ENCODE results near the gene SLC11A2. TPM values are rescaled to one million over a fixed set of nuclear protein-coding genes. Genes with fewer than 3 reads are reported as not detected.

The SLC11A2 gene
- total RNA-seq, 1 donor from 2014 or later, result 42.6 TPM

- DNase-seq (ENCODE audit: extremely low spot score, unreplicated experiment), result no peak
- H3K4me1 Mint-ChIP-seq (ENCODE audit: unreplicated experiment), result peaks cover 36% of the 10 kb centered on the region
- no peaks in the 10 kb centered on the region for H3K9me3 Mint-ChIP-seq (ENCODE audit: unreplicated experiment)
- no peaks in the 10 kb centered on the region for H3K27me3 Mint-ChIP-seq (ENCODE audit: unreplicated experiment)
- TF ChIP-seq CTCF (IDR thresholded peaks at IDR 0.05), result peak; percentile 42
- H3K27ac Mint-ChIP-seq (ENCODE audit: unreplicated experiment), result no peak overlapping the region
- H3K36me3 Mint-ChIP-seq (ENCODE audit: unreplicated experiment), result no peaks in the 10 kb centered on the region
- no peak overlapping the region for H3K4me3 Mint-ChIP-seq (ENCODE audit: unreplicated experiment)
Observed at GRCh38 chr12:51028126-51028812, 2.1 kb upstream of the SLC11A2 start.

GRCh38 chr12:51027342-51027835, 1.2 kb upstream of the SLC11A2 start:
- Mint-ChIP-seq H3K9me3 (ENCODE audit: unreplicated experiment) (no peaks in the 10 kb centered on the region), H3K4me1 (ENCODE audit: unreplicated experiment) (peaks cover 41% of the 10 kb centered on the region), H3K27me3 (ENCODE audit: unreplicated experiment) (no peaks in the 10 kb centered on the region), H3K36me3 (ENCODE audit: unreplicated experiment) (no peaks in the 10 kb centered on the region), H3K4me3 (ENCODE audit: unreplicated experiment) (peak overlapping the region; percentile 26), H3K27ac (ENCODE audit: unreplicated experiment) (no peak overlapping the region)
- TF ChIP-seq CTCF (IDR thresholded peaks at IDR 0.05), result no peak
- DNase-seq (ENCODE audit: extremely low spot score, unreplicated experiment), result no peak

GRCh38 chr12:51025338-51025835, 797 bp downstream of the SLC11A2 start:
- no peak for TF ChIP-seq CTCF (IDR thresholded peaks at IDR 0.05)
- Mint-ChIP-seq H3K27ac (ENCODE audit: unreplicated experiment) (peak overlapping the region; percentile 96), H3K9me3 (ENCODE audit: unreplicated experiment) (no peaks in the 10 kb centered on the region), H3K4me3 (ENCODE audit: unreplicated experiment) (peak overlapping the region; percentile 97), H3K27me3 (ENCODE audit: unreplicated experiment) (no peaks in the 10 kb centered on the region), H3K36me3 (ENCODE audit: unreplicated experiment) (peaks cover 1% of the 10 kb centered on the region), H3K4me1 (ENCODE audit: unreplicated experiment) (peaks cover 47% of the 10 kb centered on the region)
- no peak for DNase-seq (ENCODE audit: extremely low spot score, unreplicated experiment)

GRCh38 chr12:51023625-51024382, 2.4 kb downstream of the SLC11A2 start:
- Mint-ChIP-seq H3K9me3 (ENCODE audit: unreplicated experiment) (no peaks in the 10 kb centered on the region), H3K27me3 (ENCODE audit: unreplicated experiment) (no peaks in the 10 kb centered on the region), H3K4me3 (ENCODE audit: unreplicated experiment) (peak overlapping the region; percentile 97), H3K4me1 (ENCODE audit: unreplicated experiment) (peaks cover 44% of the 10 kb centered on the region), H3K36me3 (ENCODE audit: unreplicated experiment) (peaks cover 1% of the 10 kb centered on the region), H3K27ac (ENCODE audit: unreplicated experiment) (peak overlapping the region; percentile 96)
- no peak for TF ChIP-seq CTCF (IDR thresholded peaks at IDR 0.05)
- no peak for DNase-seq (ENCODE audit: extremely low spot score, unreplicated experiment)

- no peaks in the 10 kb centered on the region for H3K27me3 Mint-ChIP-seq (ENCODE audit: unreplicated experiment)
- no peak for TF ChIP-seq CTCF (IDR thresholded peaks at IDR 0.05)
- no peak for DNase-seq (ENCODE audit: extremely low spot score, unreplicated experiment)
- peaks cover 1% of the 10 kb centered on the region for H3K36me3 Mint-ChIP-seq (ENCODE audit: unreplicated experiment)
- peaks cover 34% of the 10 kb centered on the region for H3K4me1 Mint-ChIP-seq (ENCODE audit: unreplicated experiment)
- no peak overlapping the region for H3K4me3 Mint-ChIP-seq (ENCODE audit: unreplicated experiment)
- H3K9me3 Mint-ChIP-seq (ENCODE audit: unreplicated experiment), result no peaks in the 10 kb centered on the region
- no peak overlapping the region for H3K27ac Mint-ChIP-seq (ENCODE audit: unreplicated experiment)
Observed at GRCh38 chr12:51021694-51022093, 4.5 kb downstream of the SLC11A2 start.

All from osteocyte (in vitro differentiated cells).